Loucy (cell line): Measurements from ENCODE around the gene CYP4A22.
"Not testable (repeated sequence)": the region's sequence is repeated elsewhere in the genome, so short reads cannot be mapped to it uniquely, and the experiment has no call there.

ENCODE experiments used
- H2AFZ ChIP-seq: fragments of 200-600 bp; sonication (generic); 2 replicates; pipeline ENCODE4 v1.6.0; 2016; ENCODE audit warnings: antibody characterized with exemption, mild to moderate bottlenecking, low read length, moderate library complexity
- H3F3A ChIP-seq: fragments of 200-600 bp; 2 replicates; pipeline ENCODE4 v1.6.0; 2016; ENCODE audit warnings: antibody characterized with exemption, low read depth, mild to moderate bottlenecking
- H3K27me3 ChIP-seq: fragments of 200-600 bp; sonication (generic); 2 replicates; pipeline ENCODE4 v1.6.1; 2014; ENCODE audit warnings: low read length, mild to moderate bottlenecking; ENCODE audit not compliant: insufficient read depth, poor library complexity, severe bottlenecking
- H3K36me3 ChIP-seq: fragments of 200-600 bp; sonication (generic); 2 replicates; pipeline ENCODE4 v1.6.1; 2016; ENCODE audit warnings: low read length; ENCODE audit not compliant: insufficient read depth
- H3K4me1 ChIP-seq: fragments of 200-600 bp; sonication (generic); 2 replicates; pipeline ENCODE4 v1.5.1; 2014; ENCODE audit warnings: low read length, mild to moderate bottlenecking; ENCODE audit not compliant: insufficient read depth, poor library complexity, severe bottlenecking
- H3K4me2 ChIP-seq: fragments of 200-600 bp; sonication (generic); 2 replicates; pipeline ENCODE4 v1.6.0; 2014; ENCODE audit warnings: antibody characterized with exemption, low read length, low read depth, mild to moderate bottlenecking; ENCODE audit not compliant: poor library complexity, severe bottlenecking
- H3K4me3 ChIP-seq: fragments of 200-600 bp; sonication (generic); 2 replicates; pipeline ENCODE4 v1.5.1; 2014; ENCODE audit warnings: low read length, mild to moderate bottlenecking, mixed read lengths; ENCODE audit not compliant: poor library complexity, severe bottlenecking
- H3K79me2 ChIP-seq: fragments of 200-600 bp; sonication (generic); 2 replicates; pipeline ENCODE4 v1.6.1; 2014; ENCODE audit warnings: low read length; ENCODE audit not compliant: insufficient read depth
- H3K9ac ChIP-seq: fragments of 200-600 bp; sonication (generic); 2 replicates; pipeline ENCODE4 v1.6.0; 2014; ENCODE audit warnings: mild to moderate bottlenecking, low read depth, low read length, moderate library complexity; ENCODE audit not compliant: poor library complexity, severe bottlenecking
- H3K9me2 ChIP-seq: fragments of 200-600 bp; sonication (generic); replicated peaks from 2 replicates; pipeline ENCODE4 v1.6.1; 2016; ENCODE audit warnings: low read depth, low read length, mixed read lengths
- H3K9me3 ChIP-seq: fragments of 200-600 bp; sonication (generic); 2 replicates; pipeline ENCODE4 v1.6.1; 2014; ENCODE audit warnings: mild to moderate bottlenecking, antibody characterized with exemption, low read length, low read depth; ENCODE audit not compliant: insufficient read depth
- H4K20me1 ChIP-seq: fragments of 200-600 bp; sonication (generic); 2 replicates; pipeline ENCODE4 v1.6.0; 2014; ENCODE audit warnings: antibody characterized with exemption, low read length, mild to moderate bottlenecking; ENCODE audit not compliant: insufficient read depth, poor library complexity, severe bottlenecking
- CTCF ChIP-seq: fragments of 200-600 bp; sonication (generic); conservative IDR thresholded peaks from 2 replicates; pipeline ENCODE4 v1.5.1; 2014; ENCODE audit warnings: mild to moderate bottlenecking, antibody characterized with exemption, low read length
- EZH2phosphoT487 ChIP-seq: fragments of 200-600 bp; IDR thresholded peaks from 2 replicates; pipeline ENCODE4 v1.6.1; 2018; ENCODE audit warnings: antibody characterized with exemption, mild to moderate bottlenecking, moderate library complexity, borderline replicate concordance

The CYP4A22 gene

GRCh38 chr1:47194311-47194710 lies 57.1 kb downstream of the CYP4A22 start:
- Histone ChIP-seq H2AFZ (no peak overlapping the region), H3K9ac (no peak overlapping the region), H3K27me3 (no peaks in the 10 kb centered on the region), H4K20me1 (no peaks in the 10 kb centered on the region), H3K4me3 (no peak overlapping the region), H3F3A (no peaks in the 10 kb centered on the region), H3K4me2 (no peak overlapping the region), H3K9me3 (no peaks in the 10 kb centered on the region), H3K9me2 (no peaks in the 10 kb centered on the region), H3K79me2 (no peaks in the 10 kb centered on the region), H3K36me3 (no peaks in the 10 kb centered on the region), H3K4me1 (no peaks in the 10 kb centered on the region)
- no peak for TF ChIP-seq CTCF

- H3K79me2 ChIP-seq, H3K27me3 ChIP-seq, H3K4me2 ChIP-seq, H3K9ac ChIP-seq, H2AFZ ChIP-seq, H4K20me1 ChIP-seq, H3K4me1 ChIP-seq, H3K36me3 ChIP-seq, H3K9me2 ChIP-seq, H3K4me3 ChIP-seq, H3K9me3 ChIP-seq, H3F3A ChIP-seq: not testable (repeated sequence)
Measured at GRCh38 chr1:47195981-47196380, 58.7 kb downstream of the CYP4A22 start.

- no peak overlapping the region for H3K4me3 ChIP-seq
- no peaks in the 10 kb centered on the region for H3F3A ChIP-seq
- no peaks in the 10 kb centered on the region for H3K27me3 ChIP-seq
- H2AFZ ChIP-seq, result no peak overlapping the region
- TF ChIP-seq CTCF, result no peak
- TF ChIP-seq EZH2phosphoT487, result no peak
- no peaks in the 10 kb centered on the region for H3K4me1 ChIP-seq
- no peaks in the 10 kb centered on the region for H3K9me2 ChIP-seq
- H3K9me3 ChIP-seq, result no peaks in the 10 kb centered on the region
- H3K9ac ChIP-seq, result no peak overlapping the region
- H4K20me1 ChIP-seq, result no peaks in the 10 kb centered on the region
- no peak overlapping the region for H3K4me2 ChIP-seq
- H3K36me3 ChIP-seq, result no peaks in the 10 kb centered on the region
- no peaks in the 10 kb centered on the region for H3K79me2 ChIP-seq
Measured at GRCh38 chr1:47196622-47197021, 59.4 kb downstream of the CYP4A22 start.

GRCh38 chr1:47198214-47198613 lies 61.0 kb downstream of the CYP4A22 start:
- Histone ChIP-seq H2AFZ (no peak overlapping the region), H3K79me2 (no peaks in the 10 kb centered on the region), H3K36me3 (no peaks in the 10 kb centered on the region), H3K9me3 (no peaks in the 10 kb centered on the region), H3K4me1 (peaks cover 2% of the 10 kb centered on the region), H4K20me1 (no peaks in the 10 kb centered on the region), H3K4me3 (no peak overlapping the region), H3F3A (no peaks in the 10 kb centered on the region), H3K4me2 (no peak overlapping the region), H3K9me2 (no peaks in the 10 kb centered on the region), H3K27me3 (no peaks in the 10 kb centered on the region), H3K9ac (no peak overlapping the region)
- TF ChIP-seq EZH2phosphoT487 (no peak), CTCF (no peak)
